HepG2 (cell line): ENCODE measurements around the gene CLDND2. TPM values are rescaled to one million over a fixed set of nuclear protein-coding genes. Genes with fewer than 3 reads are reported as not detected.

Experiments
- FOXK2 ChIP-seq: fragments of 450-650 bp; IDR thresholded peaks from 2 replicates; pipeline ENCODE4 v1.6.1; 2016
- HDAC1 ChIP-seq: sonication (generic); formaldehyde crosslinking; IDR thresholded peaks from 2 replicates; pipeline ENCODE4 v1.5.1; 2020; ENCODE audit warnings: mild to moderate bottlenecking, missing genetic modification reagents
- HNRNPK ChIP-seq: fragments of 200-400 bp; formaldehyde crosslinking; IDR thresholded peaks from 2 replicates; pipeline ENCODE4 v1.6.1; 2018; ENCODE audit warnings: low read length, low read depth, moderate library complexity, mild to moderate bottlenecking; ENCODE audit not compliant: poor library complexity, severe bottlenecking
- JDP2 ChIP-seq: sonication (generic); formaldehyde crosslinking; IDR thresholded peaks from 2 replicates; pipeline ENCODE4 v1.8.1; 2022; ENCODE audit warnings: missing genetic modification reagents, borderline replicate concordance
- MIXL1 ChIP-seq: IDR thresholded peaks from 2 replicates; pipeline ENCODE4 v1.6.1; 2016
- MNT ChIP-seq: fragments of 450-650 bp; IDR thresholded peaks from 2 replicates; pipeline ENCODE4 v1.6.1; 2016
- TCF12 ChIP-seq, 2 experiments: fragments of 450-650 bp in 1 of 2; sonication (generic) in 1 of 2; formaldehyde crosslinking in 1 of 2; IDR thresholded peaks; 2 replicates each; pipeline versions ENCODE4 v1.6.1 to v1.8.0; 2017 to 2022; ENCODE audit warnings: antibody characterized with exemption in 1 of 2, mild to moderate bottlenecking in 1 of 2, missing genetic modification reagents in 1 of 2, moderate library complexity in 1 of 2
- TRIM22 ChIP-seq: fragments of 450-650 bp; IDR thresholded peaks from 2 replicates; pipeline ENCODE4 v1.6.1; 2017
- USF2 ChIP-seq, 2 experiments: sonication (generic) in 1 of 2; formaldehyde crosslinking in 1 of 2; IDR thresholded peaks; 2 replicates each; pipeline versions ENCODE4 v1.5.1 to v1.6.1; 2011 to 2020; ENCODE audit warnings: borderline replicate concordance in 1 of 2, low read depth in 1 of 2, low read length in 1 of 2, mild to moderate bottlenecking in 1 of 2, missing genetic modification reagents in 1 of 2, moderate library complexity in 1 of 2
- YEATS4 ChIP-seq: sonication (generic); formaldehyde crosslinking; IDR thresholded peaks from 2 replicates; pipeline ENCODE4 v1.4.0; 2020; ENCODE audit warnings: missing genetic modification reagents, borderline replicate concordance
- ZFAT ChIP-seq: sonication (generic); formaldehyde crosslinking; conservative IDR thresholded peaks from 2 replicates; pipeline ENCODE4 v1.8.1; 2023; ENCODE audit warnings: missing genetic modification reagents, inconsistent platforms
- ZNF205 ChIP-seq: IDR thresholded peaks from 2 replicates; pipeline ENCODE4 v1.6.1; 2018; ENCODE audit warnings: missing biosample characterization, missing genetic modification reagents
- ZNF333 ChIP-seq: sonication (generic); formaldehyde crosslinking; IDR thresholded peaks from 2 replicates; pipeline ENCODE4 v1.4.0; 2020; ENCODE audit warnings: mild to moderate bottlenecking, missing genetic modification reagents, borderline replicate concordance
- ZNF362 ChIP-seq: sonication (generic); formaldehyde crosslinking; IDR thresholded peaks from 2 replicates; pipeline ENCODE4 v1.4.0; 2020; ENCODE audit warnings: missing genetic modification reagents, mild to moderate bottlenecking, borderline replicate concordance
- ZNF558 ChIP-seq: sonication (generic); formaldehyde crosslinking; IDR thresholded peaks from 2 replicates; pipeline ENCODE4 v1.9.0; 2022; ENCODE audit warnings: mild to moderate bottlenecking, missing genetic modification reagents, borderline replicate concordance
- ZNF598 ChIP-seq: sonication (generic); formaldehyde crosslinking; IDR thresholded peaks from 2 replicates; pipeline ENCODE4 v1.5.1; 2020; ENCODE audit warnings: mild to moderate bottlenecking, missing genetic modification reagents, borderline replicate concordance
- ZNF607 ChIP-seq: sonication (generic); formaldehyde crosslinking; IDR thresholded peaks from 2 replicates; pipeline ENCODE4 v1.5.1; 2020; ENCODE audit warnings: missing genetic modification reagents, mild to moderate bottlenecking, borderline replicate concordance
- ZNF710 ChIP-seq: sonication (generic); formaldehyde crosslinking; IDR thresholded peaks from 2 replicates; pipeline ENCODE4 v1.5.0; 2020; ENCODE audit warnings: mild to moderate bottlenecking, missing genetic modification reagents, borderline replicate concordance
- ZZZ3 ChIP-seq: sonication (generic); formaldehyde crosslinking; IDR thresholded peaks from 2 replicates; pipeline ENCODE4 v1.4.0; 2020; ENCODE audit warnings: missing genetic modification reagents, mild to moderate bottlenecking, borderline replicate concordance
- polyA plus RNA-seq, 8 experiments: library from polyadenylated mRNA; depleted of rRNA in 3 of 8; stranded (reverse) in 7 of 8; unstranded in 1 of 8; fragments of >200 nt; fragmentation: Illumina TruSeq in 4 of 8; extraction: Trizol in 4 of 8; gene quantifications; 2 replicates each; pipeline versions ENCODE4 v1.2.1 to v1.2.3, GENCODE V29; 2011 to 2016; ENCODE audit warnings: low read depth in 4 of 8, missing spikeins in 1 of 8, mixed read lengths in 1 of 8; ENCODE audit not compliant: insufficient read depth in 1 of 8
- total RNA-seq, 5 experiments: library from RNA; depleted of rRNA; stranded (reverse); fragments of >200 nt; fragmentation: Illumina TruSeq; extraction: Trizol; gene quantifications; 2 replicates each; pipeline ENCODE4 v1.2.3, GENCODE V29; 2016; ENCODE audit warnings: low read depth in 1 of 5

CLDND2 gene
- total and polyA plus RNA-seq, 2 of the 13 experiments (the other 11 are each of a cell fraction or from before 2014, with no cell fraction given) = 0.84 to 1.8 TPM

GRCh38 chr19:51364200-51365106 is 4.3 kb downstream of the CLDND2 start (continued):
- TF ChIP-seq USF2 (IDR thresholded peaks at IDR 0.05; ENCODE audit: low read depth, low read length) (no peak), USF2 (CRISPR knock-in tag; IDR thresholded peaks at IDR 0.05; ENCODE audit: borderline replicate concordance) (no peak), MIXL1 (CRISPR knock-in tag) (peak; percentile 46; the same call in 1 of the 2 replicates), ZNF607 (no peak), ZNF205 (CRISPR knock-in tag) (no peak), ZNF333 (CRISPR knock-in tag) (no peak), ZNF710 (no peak), YEATS4 (CRISPR knock-in tag) (no peak), MNT (no peak), HDAC1 (CRISPR knock-in tag) (no peak; the same call in 1 of the 2 replicates), TCF12 (IDR thresholded peaks at IDR 0.05) (no peak), TCF12 (CRISPR knock-in tag; IDR thresholded peaks at IDR 0.05) (no peak), ZFAT (CRISPR knock-in tag) (no peak), FOXK2 (no peak), ZNF558 (no peak), HNRNPK (no peak), ZNF598 (CRISPR knock-in tag) (no peak), JDP2 (CRISPR knock-in tag) (no peak), ZZZ3 (CRISPR knock-in tag) (no peak), TRIM22 (no peak), ZNF362 (CRISPR knock-in tag) (0 out of 2 replicates have a peak, but pooled peaks have one; percentile 8)
